SK-N-MC (cell line): ENCODE measurements around the gene APOE.
"Not testable (repeated sequence)": the region's sequence is repeated elsewhere in the genome, so short reads cannot be mapped to it uniquely, and the experiment has no call there.

Source experiments
- EZH2 ChIP-seq: fragments of 200-600 bp; sonication (generic); IDR thresholded peaks from one replicate; pipeline ENCODE4 v1.6.1; 2017; ENCODE audit warnings: antibody characterized with exemption
- FOXP2 ChIP-seq: optimal IDR thresholded peaks from 2 replicates; pipeline ENCODE3; 2011; ENCODE audit warnings: mild to moderate bottlenecking, moderate library complexity; ENCODE audit not compliant: insufficient read depth; ENCODE audit errors: extremely low read length, control extremely low read depth
- POLR2AphosphoS5 ChIP-seq: IDR thresholded peaks from 2 replicates; pipeline ENCODE4 v1.6.1; 2012; ENCODE audit warnings: mild to moderate bottlenecking, low read depth, low read length, borderline replicate concordance

GRCh38 chr19:44888335-44888734, 17.3 kb upstream of the APOE start:
- TF ChIP-seq EZH2, POLR2AphosphoS5, FOXP2: not testable (repeated sequence)
